Lower leg skin (tissue), 4 donors: Measurements from ENCODE around the gene ABL2. TPM values are rescaled to one million over a fixed set of nuclear protein-coding genes. Genes with fewer than 3 reads are reported as not detected.
"Not testable (repeated sequence)": the region's sequence is repeated elsewhere in the genome, so short reads cannot be mapped to it uniquely, and the experiment has no call there.

Source experiments
- DNase-seq, 2 donors: peaks; one replicate each; pipeline ENCODE4 v3.0.0-alpha.2; 2019; ENCODE audit warnings: low spot score in 2 of 2
- H3K4me3 ChIP-seq: fragments of 200-600 bp; sonication (generic); 2 replicates; pipeline ENCODE4 v1.5.1; 2017; ENCODE audit warnings: mild to moderate bottlenecking, low read depth; ENCODE audit not compliant: poor library complexity, severe bottlenecking
- POLR2A ChIP-seq, 2 donors: fragments of 450-650 bp; IDR thresholded peaks; one replicate each; pipeline ENCODE4 v1.6.1; 2016 to 2017; ENCODE audit warnings: antibody characterized with exemption in 2 of 2, mild to moderate bottlenecking in 1 of 2, moderate library complexity in 1 of 2
- WGBS, 2 donors: methylation state at CpG; one replicate each; pipeline ENCODE4 v1.1.5; 2018; 5-methylcytosine and 5-hydroxymethylcytosine counted together
- intact Hi-C: fragments of 100-400 bp; cut with DNase I; formaldehyde crosslinking; loops from one replicate; pipeline ENCODE4 v1.15.0; 2023; ENCODE audit warnings: low total_unique reads
- total RNA-seq, 4 donors: library from RNA; depleted of rRNA; stranded (reverse); fragments of >200 nt; gene quantifications; one replicate each; pipeline ENCODE4 v1.1.0, GENCODE V29; 2016
- TF ChIP-seq, protein P1 (sequence below), 3 donors: fragments of 450-650 bp; IDR thresholded peaks; one replicate each; pipeline ENCODE4 v1.5.1; 2016; ENCODE audit warnings: antibody characterized with exemption in 3 of 3, mild to moderate bottlenecking in 3 of 3, moderate library complexity in 2 of 3

ABL2 gene
- total RNA-seq, 4 donors from 2014 or later: 8.6 to 13.6 (median 11.5) TPM

DNA sequence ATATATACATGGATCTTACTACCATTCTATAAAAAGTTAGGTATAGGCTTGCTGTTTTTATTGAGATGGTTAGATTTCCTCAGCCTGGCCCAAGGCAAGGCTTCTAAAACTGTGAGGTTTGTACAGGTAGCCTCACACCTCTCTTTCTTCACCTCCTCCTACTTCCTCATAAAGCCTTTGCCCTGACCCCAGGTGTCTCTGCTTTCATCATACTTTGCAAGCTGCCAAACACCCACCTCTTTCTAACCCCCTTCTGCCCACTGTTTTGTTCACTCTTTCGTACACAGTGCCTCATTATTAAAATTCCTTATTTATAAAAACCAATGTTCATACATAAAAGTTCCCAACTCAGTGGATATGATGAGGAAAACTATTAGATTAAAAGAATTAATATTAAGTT, 32.7 kb upstream of the ABL2 start:
- H3K4me3 ChIP-seq: no peak overlapping the region
- WGBS, 2 donors: 83 to 97% methylated on average over 1 of the region's 1 CpG
- intact Hi-C loops: no loop called here
- TF ChIP-seq, protein P1, sequence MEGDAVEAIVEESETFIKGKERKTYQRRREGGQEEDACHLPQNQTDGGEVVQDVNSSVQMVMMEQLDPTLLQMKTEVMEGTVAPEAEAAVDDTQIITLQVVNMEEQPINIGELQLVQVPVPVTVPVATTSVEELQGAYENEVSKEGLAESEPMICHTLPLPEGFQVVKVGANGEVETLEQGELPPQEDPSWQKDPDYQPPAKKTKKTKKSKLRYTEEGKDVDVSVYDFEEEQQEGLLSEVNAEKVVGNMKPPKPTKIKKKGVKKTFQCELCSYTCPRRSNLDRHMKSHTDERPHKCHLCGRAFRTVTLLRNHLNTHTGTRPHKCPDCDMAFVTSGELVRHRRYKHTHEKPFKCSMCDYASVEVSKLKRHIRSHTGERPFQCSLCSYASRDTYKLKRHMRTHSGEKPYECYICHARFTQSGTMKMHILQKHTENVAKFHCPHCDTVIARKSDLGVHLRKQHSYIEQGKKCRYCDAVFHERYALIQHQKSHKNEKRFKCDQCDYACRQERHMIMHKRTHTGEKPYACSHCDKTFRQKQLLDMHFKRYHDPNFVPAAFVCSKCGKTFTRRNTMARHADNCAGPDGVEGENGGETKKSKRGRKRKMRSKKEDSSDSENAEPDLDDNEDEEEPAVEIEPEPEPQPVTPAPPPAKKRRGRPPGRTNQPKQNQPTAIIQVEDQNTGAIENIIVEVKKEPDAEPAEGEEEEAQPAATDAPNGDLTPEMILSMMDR (IDR thresholded peaks at IDR 0.05): no peak
- no peak for TF ChIP-seq POLR2A (IDR thresholded peaks at IDR 0.05)
- DNase-seq: no peak

DNA sequence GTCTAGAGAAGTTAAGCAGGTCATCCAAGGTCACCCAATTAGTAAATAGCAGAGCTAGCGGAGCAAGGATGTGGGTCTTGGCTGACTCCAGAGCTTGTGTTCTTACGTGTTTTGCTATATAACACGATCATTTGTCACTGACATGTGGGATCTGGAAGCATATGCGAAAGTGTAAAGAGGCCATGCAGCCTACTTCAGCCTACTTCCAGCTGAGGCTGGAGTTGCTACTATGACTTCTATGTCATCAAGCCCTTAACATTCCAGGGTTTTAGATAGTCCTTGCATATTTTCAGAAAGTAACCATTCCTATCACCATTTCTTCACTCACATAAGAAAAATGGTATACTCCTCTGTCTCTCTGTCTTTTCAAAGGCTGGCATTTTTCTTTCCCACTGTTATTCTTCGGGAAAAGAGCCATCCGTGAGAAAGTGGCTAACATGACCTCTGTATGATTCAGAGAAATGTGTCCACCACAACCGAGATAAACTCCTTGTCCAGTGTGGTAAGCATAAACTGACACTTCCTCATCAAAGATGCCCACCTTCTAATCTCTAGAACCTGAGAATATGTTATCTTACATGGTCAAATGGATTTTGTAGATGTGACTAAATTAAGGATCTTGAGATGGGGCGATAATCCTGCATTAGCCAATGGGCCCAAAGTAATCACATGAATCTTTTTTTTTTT, 24.0 kb upstream of the ABL2 start:
- TF ChIP-seq, protein P1 (IDR thresholded peaks at IDR 0.05): no peak
- no peak for TF ChIP-seq POLR2A (IDR thresholded peaks at IDR 0.05)
- 77 to 84% methylated on average over 8 of the region's 8 CpGs for WGBS, 2 donors
- no peak for DNase-seq
- no peak overlapping the region for H3K4me3 ChIP-seq
- intact Hi-C loops: no loop called here

DNA sequence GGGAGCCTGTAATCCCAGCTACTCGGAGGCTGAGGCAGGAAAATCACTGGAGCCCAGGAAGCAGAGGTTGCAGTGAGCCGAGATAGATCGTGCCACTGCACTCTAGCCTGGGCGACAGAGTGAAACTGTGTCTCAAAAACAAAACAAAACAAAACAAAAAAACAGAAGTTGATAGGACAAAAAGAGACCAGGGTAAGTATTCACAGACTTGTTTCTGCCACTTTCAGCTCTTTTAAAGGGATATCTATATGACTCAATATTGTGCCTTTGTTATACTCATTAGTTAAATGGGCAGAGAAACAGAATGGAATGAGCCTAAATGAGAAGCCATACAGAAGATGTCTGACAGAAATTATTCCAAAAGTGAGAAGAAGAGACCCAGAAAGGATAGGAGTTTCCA, 23.1 kb upstream of the ABL2 start:
- no peak for DNase-seq
- WGBS, 2 donors: 88 to 89% methylated on average over 4 of the region's 4 CpGs
- no peak overlapping the region for H3K4me3 ChIP-seq
- intact Hi-C loops: no loop called here
- TF ChIP-seq POLR2A (IDR thresholded peaks at IDR 0.05): no peak
- TF ChIP-seq, protein P1 (IDR thresholded peaks at IDR 0.05): no peak

DNA sequence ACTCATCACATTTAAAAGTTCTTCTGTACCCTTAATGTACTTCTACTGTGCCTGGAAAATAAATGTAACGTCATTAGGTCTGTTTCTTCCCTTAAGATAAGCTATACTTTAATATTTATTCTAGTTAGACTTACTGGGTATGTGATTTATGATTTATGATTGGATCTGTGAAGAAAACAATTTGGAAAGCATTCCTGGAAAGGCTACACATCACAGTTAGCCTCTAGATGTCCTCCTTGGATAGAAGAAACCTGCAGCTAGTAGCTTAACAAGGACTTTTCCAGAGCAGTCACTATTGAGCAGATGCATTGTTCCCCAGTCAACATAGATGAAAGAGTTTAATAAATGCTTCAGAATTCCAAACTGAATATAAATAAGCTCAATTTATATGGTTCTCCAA, 22.2 kb upstream of the ABL2 start:
- WGBS, 2 donors: 47 to 53% methylated on average over 1 of the region's 1 CpG
- no peak for TF ChIP-seq POLR2A (IDR thresholded peaks at IDR 0.05)
- TF ChIP-seq, protein P1 (IDR thresholded peaks at IDR 0.05): no peak
- no peak for DNase-seq
- no peak overlapping the region for H3K4me3 ChIP-seq
- intact Hi-C loops: no loop called here

DNA sequence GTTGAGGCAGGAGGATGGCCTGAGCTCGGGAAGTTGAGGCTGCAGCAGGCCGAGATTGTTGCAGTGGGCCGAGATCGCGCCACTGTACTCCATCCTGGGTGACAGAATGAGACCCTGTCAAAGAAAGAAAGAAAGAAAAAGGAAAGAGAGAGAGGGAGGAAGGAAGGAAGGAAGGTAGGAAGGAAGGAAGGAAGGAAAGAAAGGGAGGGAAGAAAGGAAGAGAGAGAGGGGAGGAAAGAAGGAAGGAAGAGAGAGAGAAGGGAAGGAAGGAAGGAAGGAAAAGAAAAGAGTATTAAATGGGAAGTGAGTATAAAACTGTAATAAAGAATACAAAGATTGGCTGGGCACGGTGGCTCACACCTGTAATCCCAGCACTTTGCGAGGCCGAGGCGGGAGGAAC, 18.4 kb upstream of the ABL2 start:
- intact Hi-C loops: no loop called here
- 88 to 93% methylated on average over 9 of the region's 9 CpGs for WGBS, 2 donors
- TF ChIP-seq, protein P1 (IDR thresholded peaks at IDR 0.05): no peak
- no peak for TF ChIP-seq POLR2A (IDR thresholded peaks at IDR 0.05)
- no peak overlapping the region for H3K4me3 ChIP-seq
- no peak for DNase-seq

DNA sequence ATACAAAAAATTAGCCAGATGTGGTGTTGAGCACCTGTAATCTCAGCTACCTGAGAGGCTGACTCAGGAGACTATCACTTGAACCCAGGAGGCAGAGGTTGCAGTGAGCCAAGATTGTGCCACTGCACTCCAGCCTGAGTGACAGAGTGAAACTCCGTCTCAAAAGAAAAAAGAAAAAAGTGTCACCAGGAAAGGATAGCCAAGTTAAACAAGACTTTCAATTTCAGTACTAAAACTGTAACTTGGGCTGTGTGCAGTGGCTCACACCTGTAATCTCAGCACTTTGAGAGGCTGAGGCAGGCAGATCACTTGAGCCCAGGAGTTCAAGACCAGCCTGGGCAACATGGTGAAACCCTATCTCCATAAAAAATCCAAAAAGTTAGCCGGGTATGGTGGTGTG, 15.9 kb upstream of the ABL2 start:
- WGBS, 2 donors: 85 to 87% methylated on average over 2 of the region's 2 CpGs
- H3K4me3 ChIP-seq, intact Hi-C loops, DNase-seq: not testable (repeated sequence)
